HG02938 (cell line): ENCODE results near the gene TBC1D20.
"Not testable (repeated sequence)": the region's sequence is repeated elsewhere in the genome, so short reads cannot be mapped to it uniquely, and the experiment has no call there.

Source experiments
- ATAC-seq: cut with Tn5 transposase; IDR thresholded peaks from one replicate; pipeline ENCODE4 v1.9.1; 2021; ENCODE audit warnings: mild to moderate bottlenecking, moderate library complexity; ENCODE audit not compliant: unreplicated experiment

The TBC1D20 gene

GRCh38 chr20:476561-477249 lies 14.4 kb upstream of the TBC1D20 start:
- ATAC-seq, result not testable (repeated sequence)

GRCh38 chr20:475463-476357 lies 13.4 kb upstream of the TBC1D20 start:
- no peak for ATAC-seq

DNA sequence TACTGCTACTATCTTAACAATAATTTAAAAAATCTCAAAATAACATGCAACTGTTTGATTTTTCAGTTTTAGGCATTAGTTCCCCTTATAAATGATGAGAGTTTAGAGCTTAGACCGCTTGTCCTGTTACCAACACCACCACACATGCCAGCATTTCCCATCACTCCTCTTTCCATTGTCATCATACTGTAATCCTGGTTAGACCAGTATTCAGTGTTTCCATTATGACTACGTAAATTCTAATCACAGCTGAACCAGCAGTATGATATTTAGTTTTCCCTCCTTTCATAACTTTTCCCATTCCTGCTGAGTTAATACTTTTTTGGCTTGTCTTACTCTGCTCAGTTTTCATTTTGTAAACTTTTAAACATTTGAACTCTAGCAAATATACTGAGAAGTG lies 12.2 kb upstream of the TBC1D20 start:
- no peak for ATAC-seq

- ATAC-seq, result no peak
Measured at GRCh38 chr20:472889-473292, 10.6 kb upstream of the TBC1D20 start.

GRCh38 chr20:472137-472846 lies 10.0 kb upstream of the TBC1D20 start:
- ATAC-seq, result no peak

DNA sequence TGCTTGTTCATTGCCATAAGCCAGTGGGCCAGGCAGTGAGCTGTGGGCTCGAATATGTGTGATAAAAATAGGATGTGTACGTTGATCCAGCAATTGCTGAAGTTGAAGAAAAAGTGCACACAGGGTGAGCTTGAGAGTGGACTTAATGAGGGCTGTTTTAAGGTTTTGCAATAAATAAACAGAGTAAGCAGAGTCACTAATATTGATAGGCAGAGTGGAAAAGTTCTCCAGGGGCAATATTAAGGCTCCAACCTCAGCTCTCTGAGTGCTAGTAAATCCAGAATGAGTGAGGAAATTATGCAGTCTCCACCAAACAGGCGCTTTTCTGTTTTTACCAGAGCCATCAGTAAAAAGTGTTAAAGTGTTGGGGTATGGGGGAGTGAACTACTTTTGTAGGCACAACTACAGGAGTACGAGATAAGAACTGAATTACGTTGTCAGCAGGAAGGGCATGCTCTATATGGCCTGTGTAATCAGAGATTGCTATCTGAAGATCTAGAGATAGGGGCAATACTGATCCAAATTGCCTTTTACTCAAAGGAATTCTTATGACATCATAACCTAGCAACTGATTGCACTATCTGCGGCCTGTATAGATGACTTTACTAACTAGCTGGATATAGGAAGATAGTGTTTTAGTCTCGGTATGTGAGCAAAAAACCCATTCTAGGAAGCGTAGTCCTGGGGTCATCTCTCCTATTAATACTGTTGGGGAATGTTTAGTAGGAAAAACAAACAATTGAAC lies 7.6 kb upstream of the TBC1D20 start:
- ATAC-seq, result no peak

- ATAC-seq, result no peak
Measured at GRCh38 chr20:467755-468154, 5.4 kb upstream of the TBC1D20 start.

GRCh38 chr20:461254-462198 lies 807 bp downstream of the TBC1D20 start:
- ATAC-seq, result peak; percentile 33

GRCh38 chr20:460707-461106 lies 1.6 kb downstream of the TBC1D20 start:
- no peak for ATAC-seq

DNA sequence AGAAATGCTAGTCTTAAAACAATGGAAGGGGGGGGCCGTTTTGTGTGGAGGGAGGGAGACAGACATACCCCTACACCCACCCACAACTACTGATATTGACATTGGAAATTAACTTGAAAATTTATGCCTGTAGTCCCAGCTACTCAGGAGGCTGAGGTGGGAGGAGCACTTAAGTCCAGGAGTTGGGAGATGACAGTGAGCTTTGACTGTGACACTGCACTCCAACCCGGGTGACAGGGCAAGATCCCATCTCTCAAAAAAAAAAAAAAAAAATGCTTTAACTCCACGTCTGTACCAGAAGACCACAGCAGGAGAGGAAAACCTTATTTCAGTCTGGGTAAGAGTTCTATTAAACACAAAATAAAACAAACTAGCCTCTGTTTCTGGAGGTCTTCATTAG lies 2.2 kb downstream of the TBC1D20 start:
- ATAC-seq, result no peak

GRCh38 chr20:458776-459175 lies 3.6 kb downstream of the TBC1D20 start:
- no peak for ATAC-seq

GRCh38 chr20:454951-455350 lies 7.4 kb downstream of the TBC1D20 start:
- ATAC-seq, result no peak

DNA sequence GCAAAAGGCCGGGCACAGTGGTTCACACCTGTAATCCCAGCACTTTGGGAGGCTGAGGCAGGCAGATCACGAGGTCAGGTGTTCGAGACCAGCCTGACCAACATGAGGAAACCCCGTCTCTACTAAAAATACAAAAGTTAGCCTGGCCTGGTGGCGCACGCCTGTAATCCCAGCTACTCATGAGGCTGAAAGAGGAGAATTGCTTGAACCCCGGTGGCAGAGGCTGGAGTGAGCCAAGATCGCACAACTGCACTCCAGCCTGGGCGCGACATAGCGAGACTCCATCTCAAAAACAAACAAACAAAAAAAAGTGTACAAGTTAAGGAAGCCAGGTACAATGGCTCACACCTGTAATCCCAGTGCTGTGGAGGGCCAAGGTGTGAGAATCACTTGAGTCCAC lies 10.3 kb downstream of the TBC1D20 start:
- not testable (repeated sequence) for ATAC-seq

GRCh38 chr20:445514-446336 lies 16.6 kb downstream of the TBC1D20 start:
- no peak for ATAC-seq

DNA sequence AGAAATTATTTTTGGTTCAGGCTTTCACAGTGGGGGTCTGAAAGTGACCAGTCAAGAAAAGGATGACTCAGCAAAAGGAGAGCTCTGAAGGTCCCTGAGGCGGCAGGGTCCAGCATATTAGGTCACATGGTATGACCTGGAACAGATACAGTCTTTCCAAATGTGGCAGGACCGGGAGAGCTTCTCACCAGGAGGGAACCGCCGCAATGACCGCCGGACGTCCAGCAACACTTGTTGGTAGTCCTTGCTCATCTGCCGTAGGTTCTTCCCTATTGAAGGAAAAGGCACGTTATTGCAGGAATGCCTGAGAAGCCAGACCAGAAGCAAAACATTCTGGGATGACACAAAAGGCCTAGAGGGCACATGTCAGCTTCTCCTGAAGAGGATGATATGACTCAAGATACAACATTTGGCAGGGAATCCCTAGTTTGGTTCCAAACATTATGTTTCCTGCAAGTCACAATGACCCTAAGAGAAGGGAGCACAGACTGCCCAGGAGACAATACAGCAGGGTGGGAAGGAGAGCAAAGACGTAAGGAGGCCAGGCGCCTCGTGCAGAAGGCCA lies 17.4 kb downstream of the TBC1D20 start:
- ATAC-seq, result no peak

DNA sequence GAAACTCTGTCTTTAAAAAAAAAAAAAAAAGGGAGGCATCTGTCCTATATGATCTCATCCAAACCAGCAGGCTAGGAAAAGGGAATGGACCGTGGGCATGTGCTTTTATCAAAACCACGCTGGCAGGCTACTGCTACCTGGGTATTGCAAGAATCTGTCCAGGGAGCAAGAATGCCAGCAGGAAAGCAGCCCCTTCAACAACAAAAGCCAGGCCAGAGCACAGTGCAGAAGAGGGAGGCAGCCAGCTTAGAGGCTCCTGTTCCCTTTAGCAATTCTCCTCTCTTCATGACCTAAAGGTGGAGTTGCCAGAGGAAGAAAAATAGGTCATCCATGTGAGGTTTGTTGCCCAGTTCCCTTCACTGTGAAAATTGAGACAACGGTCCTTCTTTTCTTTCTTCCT lies 18.2 kb downstream of the TBC1D20 start:
- no peak for ATAC-seq

DNA sequence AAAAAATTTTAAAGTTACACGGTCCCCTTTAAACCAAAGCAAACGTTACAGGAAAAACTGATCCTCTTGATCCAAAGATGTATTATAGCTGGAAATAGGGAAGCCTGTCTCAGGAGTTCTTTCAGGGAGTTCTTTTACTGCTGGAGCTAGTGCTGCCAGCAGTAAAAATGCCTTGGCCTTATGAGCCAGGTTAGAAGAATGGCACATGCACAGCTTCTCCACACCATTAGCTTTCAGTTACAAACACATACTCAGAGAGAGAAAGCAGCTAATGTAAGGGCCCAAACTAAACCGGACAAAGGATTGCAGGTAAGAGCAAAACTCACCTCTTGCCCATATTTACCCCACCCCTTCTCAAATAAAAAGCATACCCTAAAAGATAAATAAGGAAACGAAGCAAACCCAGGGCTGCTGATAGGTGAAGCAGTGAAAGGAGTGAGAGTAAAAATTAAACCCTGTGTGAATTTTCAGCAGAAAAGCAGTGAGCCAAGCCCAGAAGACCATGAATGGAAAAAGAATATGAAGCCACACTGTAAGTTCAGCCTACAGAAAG lies 19.0 kb downstream of the TBC1D20 start:
- no peak for ATAC-seq

DNA sequence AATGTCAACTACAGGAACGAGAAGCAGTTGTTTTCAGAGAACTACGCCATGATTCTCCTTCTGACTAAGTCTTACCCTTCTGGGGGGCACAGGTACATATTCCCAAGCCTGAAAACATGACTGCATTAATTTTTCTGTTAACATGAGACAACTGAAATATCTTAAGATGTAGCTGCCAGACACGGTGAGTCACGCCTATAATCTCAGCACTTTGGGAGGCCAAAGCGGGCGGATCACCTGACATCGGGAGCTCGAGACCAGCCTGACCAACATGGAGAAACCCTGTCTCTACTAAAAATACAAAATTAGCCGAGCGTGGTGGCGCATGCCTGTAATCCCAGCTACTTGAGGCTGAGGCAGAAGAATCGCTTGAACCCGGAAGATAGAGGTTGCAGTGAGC lies 21.7 kb downstream of the TBC1D20 start:
- ATAC-seq, result no peak
